M059J (cell line): ENCODE measurements around the gene PNMT. TPM values are rescaled to one million over a fixed set of nuclear protein-coding genes. Genes with fewer than 3 reads are reported as not detected.

ENCODE experiments used
- DNase-seq: peaks from one replicate; pipeline ENCODE4 v3.0.0-alpha.2; 2012; ENCODE audit warnings: low read depth
- total RNA-seq: library from RNA; depleted of rRNA; stranded (reverse); fragments of >200 nt; shearing (Covaris generic); gene quantifications from 2 replicates; pipeline ENCODE4 v1.2.3, GENCODE V29; 2014; rRNA removed

Gene PNMT
- not detected in 2 replicates for total RNA-seq

- peak; percentile 44 for DNase-seq
Observed at GRCh38 chr17:39667945-39668924, at the start of gene PNMT. Gene PNMT (plus strand): TSS chr17:39668453. CDS start chr17:39668476, 23 bp downstream.

- DNase-seq = no peak
Observed at GRCh38 chr17:39618956-39619785, 49.1 kb upstream of the PNMT start.

DNA sequence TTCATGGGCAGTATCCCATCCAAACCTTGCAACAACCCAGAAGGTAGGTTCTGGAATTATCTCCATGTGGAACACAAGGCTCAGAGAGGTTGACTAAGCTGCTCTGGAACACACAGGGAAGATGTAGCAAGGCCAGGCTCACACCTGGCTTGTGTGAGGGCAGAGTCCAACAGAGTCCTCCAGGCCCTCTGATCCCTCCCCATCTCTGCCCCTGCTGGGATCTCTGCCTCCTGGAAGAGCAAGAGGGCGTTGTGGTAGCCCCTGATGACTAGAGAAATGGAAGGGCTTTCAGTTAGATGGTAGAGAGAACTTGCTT is 48.5 kb upstream of the PNMT start:
- no peak for DNase-seq

DNA sequence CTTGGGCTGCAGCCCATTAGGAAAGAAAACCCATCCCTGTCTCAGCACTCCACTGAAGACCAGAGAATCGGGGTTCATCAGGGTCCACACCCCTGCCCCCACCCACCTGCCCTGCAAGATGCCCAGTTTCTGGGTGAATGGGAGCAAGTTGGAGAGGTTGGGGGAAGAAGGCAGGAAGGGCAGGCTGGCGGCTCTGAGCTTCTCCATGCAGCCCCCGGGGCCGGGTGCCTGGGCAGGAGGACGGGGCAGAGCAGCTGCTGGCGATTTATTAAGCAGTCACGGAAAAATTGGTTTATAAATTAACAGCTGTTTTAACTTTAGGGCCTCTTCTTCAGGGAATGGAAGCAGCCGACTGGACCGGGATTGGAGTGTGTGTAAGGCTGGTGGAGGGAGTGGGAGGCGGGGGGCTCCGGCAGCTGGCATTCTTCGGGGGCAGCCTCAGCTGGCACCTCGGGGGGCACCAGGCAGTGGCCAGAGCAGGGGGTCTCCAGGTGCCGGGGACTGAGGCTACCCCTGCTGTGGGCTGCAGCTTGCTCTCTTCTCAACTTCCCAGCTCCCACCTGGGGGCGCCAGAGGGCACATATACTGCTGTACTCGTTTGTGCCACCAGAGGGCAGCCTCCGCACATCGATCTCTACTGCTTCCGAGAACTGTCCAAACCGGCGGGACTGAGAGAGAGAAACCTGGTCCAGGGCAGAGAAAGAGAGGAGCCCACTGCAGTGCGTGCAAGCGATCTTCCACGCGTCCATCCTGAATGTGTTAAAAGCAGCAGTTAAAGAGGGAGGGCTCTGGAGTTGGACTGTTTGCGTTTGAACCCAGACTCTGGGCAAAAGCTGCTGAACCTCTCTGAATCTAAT is 46.5 kb upstream of the PNMT start:
- DNase-seq = peak; percentile 77

GRCh38 chr17:39622380-39623006 is 45.8 kb upstream of the PNMT start:
- peak; percentile 51 for DNase-seq

DNA sequence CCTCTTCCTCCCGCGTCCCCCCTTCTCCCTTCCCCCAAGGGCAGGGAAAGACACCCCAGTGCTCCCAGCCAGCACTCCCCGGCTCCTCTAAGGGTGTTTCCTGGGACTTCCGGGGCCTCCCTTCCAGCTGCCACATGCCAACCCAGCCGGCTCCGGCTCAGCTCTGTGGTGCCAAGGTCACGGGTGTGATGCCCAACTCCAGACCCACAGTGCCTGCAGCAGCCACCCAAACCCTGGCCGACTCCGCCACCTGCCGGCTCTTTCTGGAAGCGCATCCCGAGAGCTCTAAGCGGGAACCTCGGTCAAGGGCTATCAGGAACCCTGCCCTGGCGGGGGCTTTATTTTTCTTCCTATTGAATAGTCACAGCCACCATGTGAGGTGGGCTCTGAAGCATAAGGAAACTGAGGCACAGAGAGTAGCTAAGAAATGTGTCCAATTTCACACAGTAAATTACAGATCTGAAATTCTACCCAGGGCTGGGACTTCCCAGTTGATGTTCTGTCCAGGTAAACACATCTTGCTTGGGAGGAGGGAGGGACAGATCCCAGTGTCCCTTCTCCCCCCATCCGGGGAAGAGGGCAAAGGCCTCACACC is 44.8 kb upstream of the PNMT start:
- DNase-seq = peak; percentile 63

- DNase-seq = no peak
Observed at GRCh38 chr17:39624313-39624712, 43.9 kb upstream of the PNMT start.

GRCh38 chr17:39625198-39625785 is 43.0 kb upstream of the PNMT start:
- no peak for DNase-seq

DNA sequence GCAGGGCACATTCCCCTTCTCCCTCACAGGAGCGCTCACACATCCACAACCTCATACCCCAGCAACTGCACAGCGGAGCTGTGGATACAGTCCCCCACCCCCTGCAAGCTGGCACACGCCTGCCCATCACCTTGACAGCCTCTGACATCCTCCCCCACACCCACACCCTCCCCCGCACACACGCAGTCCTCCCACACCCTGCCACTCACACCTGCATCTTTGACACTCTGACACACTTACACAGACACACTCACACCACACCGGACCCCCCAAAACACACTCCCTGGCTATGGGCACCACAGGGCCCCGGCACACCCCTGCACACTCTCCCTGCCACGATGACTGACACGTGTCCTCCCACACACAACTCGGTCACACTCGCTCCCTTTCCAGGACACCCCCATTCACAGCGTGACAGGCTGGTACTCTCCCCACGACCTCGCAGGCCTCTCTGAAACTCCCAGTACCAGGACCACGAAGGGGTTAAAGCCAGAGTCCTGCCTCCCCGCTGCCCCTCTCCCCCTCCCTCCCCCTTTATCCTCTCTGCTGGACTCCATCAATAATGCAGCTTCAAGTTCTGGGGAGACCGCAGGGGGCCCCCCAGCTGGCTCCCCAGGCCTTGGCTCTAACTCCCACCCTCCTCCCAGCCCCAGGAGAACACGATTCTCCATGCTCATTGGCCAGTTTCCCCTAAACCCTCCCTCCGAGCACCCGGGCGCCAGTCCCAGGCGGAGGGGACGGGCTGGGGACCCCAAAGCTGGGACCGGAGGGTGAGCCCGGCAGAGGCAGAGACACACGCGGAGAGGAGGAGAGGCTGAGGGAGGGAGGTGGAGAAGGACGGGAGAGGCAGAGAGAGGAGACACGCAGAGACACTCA is 41.8 kb upstream of the PNMT start, which contains the start of gene PPP1R1B:
PPP1R1B (plus strand) TSS at position 782 of the 876 bp plus-strand sequence. CDS start 441 bp downstream, outside the sequence.
- no peak for DNase-seq

- DNase-seq = no peak
Observed at GRCh38 chr17:39627047-39627711, 41.1 kb upstream of the PNMT start.

GRCh38 chr17:39627712-39628516 is 40.3 kb upstream of the PNMT start:
- DNase-seq = no peak

DNA sequence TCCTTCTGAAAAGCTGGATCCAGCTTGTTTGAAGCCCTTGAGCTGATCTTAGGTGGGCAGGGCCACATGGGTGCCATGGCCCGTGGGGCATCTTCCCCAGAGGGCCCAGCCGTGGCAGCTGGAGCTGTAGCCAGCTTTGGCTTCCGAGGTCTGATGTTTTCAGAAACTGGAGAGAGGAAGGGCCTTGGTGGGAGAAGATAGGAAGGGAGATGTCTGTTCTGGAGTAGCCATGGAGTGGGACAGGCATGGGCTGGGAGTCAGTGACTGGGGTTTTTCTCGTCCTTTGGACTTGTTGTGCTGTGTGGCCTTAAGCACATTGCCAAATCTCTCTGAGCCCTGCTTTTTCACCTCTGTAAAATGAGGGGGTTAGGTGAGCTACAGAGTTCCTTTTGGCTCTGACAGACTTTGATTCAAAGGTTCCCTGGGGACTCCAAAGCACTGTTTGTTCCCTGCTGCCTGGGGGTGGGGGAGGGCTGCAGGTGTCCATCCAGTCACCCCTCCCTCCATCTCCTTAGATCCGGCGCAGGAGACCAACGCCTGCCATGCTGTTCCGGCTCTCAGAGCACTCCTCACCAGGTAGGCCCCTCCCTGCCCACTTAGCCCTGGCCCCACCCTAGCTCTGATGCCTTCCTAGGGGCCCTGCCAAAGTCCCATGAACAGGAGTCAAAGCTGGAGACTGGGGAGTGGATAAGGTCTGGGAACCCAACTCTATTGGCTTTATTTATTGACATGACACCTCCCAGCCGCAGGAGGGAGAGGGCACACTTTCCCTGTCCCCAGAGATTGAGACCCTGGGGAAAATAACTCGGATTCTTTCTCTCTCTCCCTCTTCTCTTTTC is 39.4 kb upstream of the PNMT start:
- no peak for DNase-seq

- DNase-seq = no peak
Observed at GRCh38 chr17:39629494-39629880, 38.8 kb upstream of the PNMT start.

- no peak for DNase-seq
Observed at GRCh38 chr17:39629898-39630297, 38.4 kb upstream of the PNMT start.

GRCh38 chr17:39631403-39631802 is 36.9 kb upstream of the PNMT start:
- DNase-seq = no peak

DNA sequence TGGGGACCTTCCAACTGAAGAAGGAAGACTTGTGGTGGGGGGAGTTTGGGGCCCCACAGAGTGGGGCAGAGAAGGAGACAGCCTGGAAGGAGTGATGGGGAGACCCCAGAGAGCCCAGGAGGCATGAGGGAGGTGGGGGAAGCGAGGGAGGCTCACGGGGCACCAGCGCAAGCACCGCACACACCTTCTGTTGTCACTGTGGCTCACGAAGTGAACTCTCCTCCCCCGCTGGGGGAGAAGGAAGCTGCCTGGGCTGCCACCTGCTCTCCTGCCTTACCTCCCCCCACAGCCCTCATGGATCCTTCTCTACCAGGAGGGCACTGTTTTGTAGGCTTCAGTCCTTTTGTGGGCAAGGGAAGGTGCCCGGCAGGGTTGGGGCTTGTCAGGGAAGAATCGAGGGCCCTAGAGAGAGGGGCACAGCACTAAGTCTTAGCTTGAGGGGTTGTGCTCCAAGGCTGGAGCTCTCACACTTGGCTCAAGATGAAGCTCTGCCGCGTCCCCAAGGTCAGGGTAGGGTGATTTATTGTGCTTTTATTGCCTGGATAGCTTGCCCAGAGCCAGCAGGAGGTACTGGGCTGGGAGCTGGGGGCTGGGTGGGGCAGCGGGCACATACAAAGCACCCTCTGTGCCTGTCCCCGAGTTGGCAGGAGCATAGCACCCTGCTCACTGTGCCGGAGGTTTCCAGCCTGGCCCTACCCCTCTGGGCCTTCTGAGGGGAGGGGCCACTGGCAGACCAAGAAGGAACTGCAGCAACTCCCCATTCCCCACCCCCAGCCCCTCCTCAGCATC is 35.9 kb upstream of the PNMT start:
- no peak for DNase-seq
